Liver (tissue), 9 donors: Measurements from ENCODE around the gene CYTH2. TPM values are rescaled to one million over a fixed set of nuclear protein-coding genes. Genes with fewer than 3 reads are reported as not detected.

Source experiments
- DNase-seq: peaks from one replicate; pipeline ENCODE4 v3.0.0-alpha.2; 2017; ENCODE audit warnings: low spot score
- H3K27ac ChIP-seq, 2 donors: one replicate each; pipeline ENCODE4 v1.7.0; 2013; ENCODE audit warnings: inconsistent platforms in 2 of 2, low read length in 2 of 2, control low read depth in 1 of 2, low read depth in 1 of 2, mild to moderate bottlenecking in 1 of 2
- H3K27me3 ChIP-seq, 4 donors: one replicate each; pipeline versions ENCODE4 v1.6.1 to v1.7.0; 2013; ENCODE audit warnings: low read length in 3 of 4, inconsistent platforms in 1 of 4, mild to moderate bottlenecking in 1 of 4, moderate library complexity in 1 of 4; ENCODE audit not compliant: control insufficient read depth in 4 of 4, insufficient read depth in 4 of 4
- H3K36me3 ChIP-seq, 4 donors: one replicate each; pipeline versions ENCODE4 v1.6.1 to v1.7.0; 2013; ENCODE audit warnings: low read length in 3 of 4, mild to moderate bottlenecking in 3 of 4, low read depth in 1 of 4, moderate library complexity in 1 of 4; ENCODE audit not compliant: control insufficient read depth in 4 of 4, insufficient read depth in 3 of 4
- H3K4me1 ChIP-seq, 4 donors: one replicate each; pipeline versions ENCODE4 v1.6.1 to v1.7.0; 2013; ENCODE audit warnings: low read length in 3 of 4, mild to moderate bottlenecking in 3 of 4, moderate library complexity in 1 of 4; ENCODE audit not compliant: control insufficient read depth in 4 of 4, insufficient read depth in 4 of 4
- H3K4me3 ChIP-seq, 3 donors: one replicate each; pipeline versions ENCODE4 v1.6.1 to v1.7.0; 2013; ENCODE audit warnings: low read length in 3 of 3, control low read depth in 1 of 3, low read depth in 1 of 3, mild to moderate bottlenecking in 1 of 3
- H3K9ac ChIP-seq, 2 donors: one replicate each; pipeline ENCODE4 v1.7.0; 2013; ENCODE audit warnings: low read length in 2 of 2, mild to moderate bottlenecking in 2 of 2, moderate library complexity in 2 of 2, control low read depth in 1 of 2, low read depth in 1 of 2
- H3K9me3 ChIP-seq, 4 donors: one replicate each; pipeline versions ENCODE4 v1.6.1 to v1.7.0; 2013; ENCODE audit warnings: low read length in 3 of 4; ENCODE audit not compliant: control insufficient read depth in 4 of 4
- ATF3 ChIP-seq: IDR thresholded peaks from 2 replicates; pipeline ENCODE4 v1.6.1; 2016; ENCODE audit warnings: antibody characterized with exemption
- CTCF ChIP-seq: fragments of 150-350 bp; IDR thresholded peaks from 2 replicates; pipeline ENCODE4 v1.5.1; 2017; ENCODE audit warnings: improper control_type of control experiment, low read depth, low read length; ENCODE audit not compliant: missing input control
- EGR1 ChIP-seq, 2 donors: IDR thresholded peaks; 2 replicates each; pipeline ENCODE4 v1.6.1; 2016 to 2018; ENCODE audit warnings: antibody characterized with exemption in 2 of 2, low read depth in 2 of 2
- FOXA1 ChIP-seq: IDR thresholded peaks from 2 replicates; pipeline ENCODE4 v1.6.1; 2016; ENCODE audit warnings: antibody characterized with exemption
- FOXA2 ChIP-seq: IDR thresholded peaks from 2 replicates; pipeline ENCODE4 v1.6.1; 2016; ENCODE audit warnings: antibody characterized with exemption
- GABPA ChIP-seq, 2 donors: IDR thresholded peaks in 1 of 2; conservative IDR thresholded peaks in 1 of 2; 2 replicates each; pipeline ENCODE4 v1.6.1; 2016; ENCODE audit warnings: antibody characterized with exemption in 2 of 2, mild to moderate bottlenecking in 1 of 2, moderate library complexity in 1 of 2
- HNF4A ChIP-seq, 2 donors: conservative IDR thresholded peaks; 2 replicates each; pipeline ENCODE4 v1.6.1; 2016; ENCODE audit warnings: antibody characterized with exemption in 2 of 2, mild to moderate bottlenecking in 2 of 2
- HNF4G ChIP-seq: IDR thresholded peaks from 2 replicates; pipeline ENCODE4 v1.6.1; 2016; ENCODE audit warnings: antibody characterized with exemption
- JUND ChIP-seq, 2 donors: IDR thresholded peaks; 2 replicates each; pipeline ENCODE4 v1.6.1; 2016; ENCODE audit warnings: antibody characterized with exemption in 2 of 2
- MAX ChIP-seq: IDR thresholded peaks from 2 replicates; pipeline ENCODE4 v1.6.1; 2016; ENCODE audit warnings: antibody characterized with exemption
- NR2F2 ChIP-seq: IDR thresholded peaks from 2 replicates; pipeline ENCODE4 v1.6.1; 2016; ENCODE audit warnings: antibody characterized with exemption
- RAD21 ChIP-seq, 2 donors: IDR thresholded peaks; 2 replicates each; pipeline ENCODE4 v1.6.1; 2016; ENCODE audit warnings: antibody characterized with exemption in 2 of 2, mild to moderate bottlenecking in 2 of 2
- REST ChIP-seq: IDR thresholded peaks from 2 replicates; pipeline ENCODE4 v1.6.1; 2016; ENCODE audit warnings: antibody characterized with exemption, mild to moderate bottlenecking
- RXRA ChIP-seq, 2 donors: IDR thresholded peaks; 2 replicates each; pipeline ENCODE4 v1.6.1; 2017 to 2018; ENCODE audit warnings: antibody characterized with exemption in 2 of 2, mild to moderate bottlenecking in 1 of 2
- SP1 ChIP-seq: IDR thresholded peaks from 2 replicates; pipeline ENCODE4 v1.6.1; 2018; ENCODE audit warnings: antibody characterized with exemption, mild to moderate bottlenecking
- TAF1 ChIP-seq: conservative IDR thresholded peaks from 2 replicates; pipeline ENCODE4 v1.6.1; 2016; ENCODE audit warnings: antibody characterized with exemption, mild to moderate bottlenecking
- YY1 ChIP-seq: IDR thresholded peaks from 2 replicates; pipeline ENCODE4 v1.6.1; 2016; ENCODE audit warnings: antibody characterized with exemption, mild to moderate bottlenecking
- ZBTB33 ChIP-seq: IDR thresholded peaks from 2 replicates; pipeline ENCODE4 v1.6.1; 2016; ENCODE audit warnings: antibody characterized with exemption
- WGBS: extraction: QIAGEN DNeasy Blood & Tissue Kit; methylation state at CpG from one replicate; pipeline ENCODE4 v1.1.7; 2013; 5-methylcytosine and 5-hydroxymethylcytosine counted together
- polyA plus RNA-seq, 2 donors: library from polyadenylated mRNA; stranded (reverse) in 1 of 2; unstranded in 1 of 2; fragments of 200-250 nt in 1 of 2; fragments of >200 nt in 1 of 2; fragmentation: Nextera tagmentation in 1 of 2; extraction: Ambion mirVana in 1 of 2; gene quantifications; one replicate each; pipeline versions ENCODE4 v1.2.1 to v1.2.3, GENCODE V29; 2013 to 2015
- total RNA-seq, 2 donors: library from RNA; depleted of rRNA; stranded (reverse); fragments of >200 nt; gene quantifications; one replicate each; pipeline ENCODE4 v1.2.3, GENCODE V29; 2014
- donor health status: healthy.
- donor health status: healthy.
- donor health status: healthy.
- donor health status: healthy.
- donor health status: healthy.

CYTH2 gene
- total and polyA plus RNA-seq, 4 donors: 13.0 to 16.9 (median 13.2) TPM

GRCh38 chr19:48490981-48491792, 22.0 kb downstream of the CYTH2 start:
- H3K4me1 ChIP-seq: peaks cover 0 to 2% (median 0%) of the 10 kb centered on the region in 4 donors
- peak; percentile 73 for DNase-seq
- H3K27me3 ChIP-seq: peaks cover 0 to 2% (median 0%) of the 10 kb centered on the region in 4 donors
- no peaks in the 10 kb centered on the region for H3K9me3 ChIP-seq
- no peak overlapping the region for H3K27ac ChIP-seq
- 7% methylated on average over 50 of the region's 50 CpGs for WGBS
- TF ChIP-seq EGR1 (IDR thresholded peaks at IDR 0.05; ENCODE audit: low read depth in 2 of 2): no peak
- TF ChIP-seq MAX: no peak
- no peak for TF ChIP-seq HNF4G
- TF ChIP-seq RAD21 (IDR thresholded peaks at IDR 0.05): no peak
- no peak for TF ChIP-seq SP1
- TF ChIP-seq JUND (IDR thresholded peaks at IDR 0.05): no peak
- no peak for TF ChIP-seq HNF4A (conservative IDR thresholded peaks at IDR 0.05)
- TF ChIP-seq GABPA (IDR thresholded peaks at IDR 0.05 in 1 of 2, conservative IDR thresholded peaks at IDR 0.05 in 1 of 2): no peak
- TF ChIP-seq NR2F2: no peak
- no peak for TF ChIP-seq ZBTB33
- no peak for TF ChIP-seq CTCF
- no peak for TF ChIP-seq FOXA1
- TF ChIP-seq ATF3: no peak
- TF ChIP-seq FOXA2: no peak
- no peak for TF ChIP-seq YY1
- no peak for TF ChIP-seq REST
- TF ChIP-seq TAF1: no peak
- no peak for TF ChIP-seq RXRA (IDR thresholded peaks at IDR 0.05)
- H3K9ac ChIP-seq: no peak overlapping the region
- H3K36me3 ChIP-seq: no peaks in the 10 kb centered on the region
- H3K4me3 ChIP-seq: no peak overlapping the region
